Measurements from ENCODE around the gene ACER3.

GRCh38 chr11:76955459-76956114, 94.9 kb downstream of the ACER3 start:
- TF ChIP-seq CTCF (IDR thresholded peaks at IDR 0.05): no peak
- TF ChIP-seq E2F1 (CRISPR knock-in tag; IDR thresholded peaks at IDR 0.05): no peak
- TF ChIP-seq JUN (CRISPR knock-in tag; IDR thresholded peaks at IDR 0.05): no peak
- no peak for TF ChIP-seq ETV6 (CRISPR knock-in tag; IDR thresholded peaks at IDR 0.05)
- no peak for TF ChIP-seq ZNF317 (CRISPR knock-in tag; IDR thresholded peaks at IDR 0.05; ENCODE audit: borderline replicate concordance, low read depth)
- TF ChIP-seq ATF1 (CRISPR knock-in tag; IDR thresholded peaks at IDR 0.05): no peak
- TF ChIP-seq SMAD4 (CRISPR knock-in tag; IDR thresholded peaks at IDR 0.05): no peak
- TF ChIP-seq ZNF416 (CRISPR knock-in tag; IDR thresholded peaks at IDR 0.05): no peak

Data from WTC11 (cell line).